GM23338 (cell line): ENCODE results near the gene MPZL1. TPM values are rescaled to one million over a fixed set of nuclear protein-coding genes. Genes with fewer than 3 reads are reported as not detected.

Experiments
- ATAC-seq: fragments of 200-7000 bp; cut with Tn5 transposase; 3 replicates; pipeline ENCODE4 v1.9.1; 2020
- DNase-seq: peaks from one replicate; pipeline ENCODE4 v3.0.0-alpha.2; 2015; ENCODE audit warnings: low spot score
- H2AFZ ChIP-seq: fragments of 200-600 bp; sonication (generic); 2 replicates; pipeline ENCODE4 v1.8.0; 2016; ENCODE audit warnings: antibody characterized with exemption, mild to moderate bottlenecking, moderate library complexity
- H3F3A ChIP-seq: fragments of 200-600 bp; sonication (generic); replicated peaks from 2 replicates; pipeline ENCODE4 v1.8.0; 2017; ENCODE audit warnings: antibody characterized with exemption, mixed run types, low read depth
- H3K27ac ChIP-seq: fragments of 200-600 bp; sonication (generic); 2 replicates; pipeline ENCODE4 v1.6.1; 2016; ENCODE audit warnings: low read depth
- H3K27me3 ChIP-seq: fragments of 200-600 bp; sonication (generic); 2 replicates; pipeline ENCODE4 v1.8.0; 2016; ENCODE audit warnings: mild to moderate bottlenecking, mixed run types, moderate library complexity; ENCODE audit not compliant: insufficient read depth
- H3K36me3 ChIP-seq: fragments of 200-600 bp; sonication (generic); 2 replicates; pipeline ENCODE4 v1.8.0; 2016; ENCODE audit warnings: mild to moderate bottlenecking; ENCODE audit not compliant: insufficient read depth
- H3K4me1 ChIP-seq: fragments of 200-600 bp; sonication (generic); 2 replicates; pipeline ENCODE4 v1.8.0; 2016; ENCODE audit warnings: mild to moderate bottlenecking, moderate library complexity; ENCODE audit not compliant: insufficient read depth
- H3K4me2 ChIP-seq: fragments of 200-600 bp; sonication (generic); 2 replicates; pipeline ENCODE4 v1.7.1; 2017; ENCODE audit warnings: mixed run types
- H3K4me3 ChIP-seq: fragments of 200-600 bp; sonication (generic); 2 replicates; pipeline ENCODE4 v1.6.1; 2016; ENCODE audit warnings: mixed run types
- H3K79me2 ChIP-seq: fragments of 200-600 bp; sonication (generic); replicated peaks from 2 replicates; pipeline ENCODE4 v1.8.0; 2017; ENCODE audit warnings: mild to moderate bottlenecking; ENCODE audit not compliant: insufficient read depth
- H3K9me2 ChIP-seq: fragments of 200-600 bp; sonication (generic); 2 replicates; pipeline ENCODE4 v1.8.0; 2017; ENCODE audit not compliant: insufficient read depth
- H4K20me1 ChIP-seq: fragments of 200-600 bp; sonication (generic); replicated peaks from 2 replicates; pipeline ENCODE4 v1.8.0; 2017; ENCODE audit warnings: mild to moderate bottlenecking; ENCODE audit not compliant: insufficient read depth
- H3K27ac Mint-ChIP-seq: 2 replicates; pipeline ENCODE4 v1.8.0; 2020; ENCODE audit warnings: inconsistent platforms, mild to moderate bottlenecking, moderate library complexity, mixed read lengths
- H3K27me3 Mint-ChIP-seq: 3 replicates; pipeline ENCODE4 v1.8.0; 2022; ENCODE audit warnings: low read depth, mild to moderate bottlenecking, moderate library complexity, mixed read lengths, inconsistent platforms; ENCODE audit not compliant: insufficient read depth, poor library complexity
- H3K36me3 Mint-ChIP-seq: 3 replicates; pipeline ENCODE4 v1.8.0; 2021; ENCODE audit warnings: low read depth, mild to moderate bottlenecking, inconsistent platforms, moderate library complexity, mixed read lengths
- H3K4me1 Mint-ChIP-seq: 3 replicates; pipeline ENCODE4 v1.8.0; 2020; ENCODE audit warnings: mild to moderate bottlenecking, inconsistent platforms, mixed read lengths
- H3K4me3 Mint-ChIP-seq: 3 replicates; pipeline ENCODE4 v1.8.0; 2021; ENCODE audit warnings: moderate library complexity, mild to moderate bottlenecking, inconsistent platforms, mixed read lengths
- H3K9me3 Mint-ChIP-seq: 3 replicates; pipeline ENCODE4 v1.8.0; 2020; ENCODE audit warnings: moderate library complexity, mild to moderate bottlenecking, inconsistent platforms, mixed read lengths
- POLR2AphosphoS5 ChIP-seq: IDR thresholded peaks from 2 replicates; pipeline ENCODE4 v1.6.1; 2016; ENCODE audit warnings: antibody characterized with exemption, low read depth
- REST ChIP-seq: IDR thresholded peaks from one replicate; pipeline ENCODE4 v1.6.1; 2018; ENCODE audit warnings: antibody characterized with exemption; ENCODE audit not compliant: unreplicated experiment
- STAT1 ChIP-seq: IDR thresholded peaks from one replicate; pipeline ENCODE4 v1.6.1; 2016; ENCODE audit warnings: antibody characterized with exemption; ENCODE audit not compliant: unreplicated experiment
- ZNF114 ChIP-seq: fragments of 250-450 bp; sonication (Bioruptor Pico); IDR thresholded peaks from 2 replicates; pipeline ENCODE4 v1.5.0; 2020; ENCODE audit warnings: mild to moderate bottlenecking, moderate library complexity
- ZNF462 ChIP-seq: fragments of 250-450 bp; sonication (Bioruptor Pico); IDR thresholded peaks from 2 replicates; pipeline ENCODE4 v1.5.0; 2020; ENCODE audit warnings: mild to moderate bottlenecking, moderate library complexity
- polyA plus RNA-seq: library from polyadenylated mRNA; unstranded; fragments of >200 nt; fragmentation: Nextera tagmentation; extraction: Ambion mirVana; gene quantifications from 2 replicates; pipeline ENCODE4 v1.2.1, GENCODE V29; 2016
- total RNA-seq: library from RNA; depleted of rRNA; stranded (reverse); fragments of >200 nt; shearing (Covaris generic); gene quantifications from 2 replicates; pipeline ENCODE4 v1.2.3, GENCODE V29; 2014

The MPZL1 gene
- total and polyA plus RNA-seq, 2 experiments from 2014 or later: 35.1 to 85.1 TPM

GRCh38 chr1:167836197-167836596 lies 114.4 kb downstream of the MPZL1 start (continued):
- TF ChIP-seq ZNF462 (no peak), REST (no peak)

- H3K27me3 ChIP-seq: no peaks in the 10 kb centered on the region
- H3K9me2 ChIP-seq: peaks cover 7% of the 10 kb centered on the region
- H3K27me3 Mint-ChIP-seq: peaks cover 4% of the 10 kb centered on the region
- no peaks in the 10 kb centered on the region for H3K36me3 Mint-ChIP-seq
- no peaks in the 10 kb centered on the region for H4K20me1 ChIP-seq
- DNase-seq: no peak
- no peak overlapping the region for H3K4me3 Mint-ChIP-seq
- H3K79me2 ChIP-seq: no peaks in the 10 kb centered on the region
- no peak overlapping the region for H3K27ac Mint-ChIP-seq
- no peaks in the 10 kb centered on the region for H3K4me1 Mint-ChIP-seq
- no peak overlapping the region for H3K27ac ChIP-seq
- no peaks in the 10 kb centered on the region for H3F3A ChIP-seq
- no peak for ATAC-seq
- no peak overlapping the region for H3K4me2 ChIP-seq
- H2AFZ ChIP-seq: no peak overlapping the region
- H3K4me3 ChIP-seq: no peak overlapping the region
- no peaks in the 10 kb centered on the region for H3K4me1 ChIP-seq
- no peaks in the 10 kb centered on the region for H3K36me3 ChIP-seq
- H3K9me3 Mint-ChIP-seq: no peaks in the 10 kb centered on the region
- TF ChIP-seq POLR2AphosphoS5 (no peak), STAT1 (no peak), ZNF462 (no peak), ZNF114 (CRISPR knock-in tag) (no peak)
These were observed 115.5 kb downstream of the MPZL1 start for GRCh38 chr1:167837326-167837725.
